ENCODE measurements around the gene GJB2. TPM values are rescaled to one million over a fixed set of nuclear protein-coding genes. Genes with fewer than 3 reads are reported as not detected.

Gene GJB2
- total and polyA plus RNA-seq, 2 of the 4 experiments (the other 2 are of a cell fraction) = under 0.01 to 0.17 TPM

DNA sequence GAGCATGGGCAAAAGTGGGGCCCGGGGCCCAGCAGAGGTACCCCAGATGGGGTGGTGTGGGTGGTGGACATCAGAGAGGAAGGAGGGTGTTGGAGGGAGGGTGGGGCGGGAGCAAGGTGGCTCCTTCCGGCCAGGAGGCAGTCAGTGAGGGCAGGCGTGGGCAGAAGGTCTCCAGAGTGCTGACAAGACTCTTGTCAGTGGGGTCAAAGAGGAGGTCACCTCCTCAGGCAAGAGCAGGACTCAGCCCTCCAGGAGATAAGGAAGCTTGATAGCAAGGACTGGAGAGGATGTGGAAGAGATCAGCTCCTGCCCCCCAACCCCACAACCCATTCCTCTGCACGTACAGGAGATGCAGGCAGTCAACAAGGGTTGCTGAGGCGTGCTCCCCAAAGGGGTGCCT lies 41.7 kb downstream of the GJB2 start:
- H3K9ac ChIP-seq (ENCODE audit: low read depth, low read length) = no peak overlapping the region
- no peak overlapping the region for H3K27ac ChIP-seq (ENCODE audit: insufficient read depth, low read length)
- in situ Hi-C loops (cut with MboI; ENCODE audit: low sequenced_read_pairs) (loop anchor here (25.0 kb wide), 1 partner anchor 514 kb away; the partner anchor contains the start of gene MPHOSPH8), dilution Hi-C loops (cut with HindIII; ENCODE audit: low sequenced_read_pairs, unreplicated experiment) (no loop called here), intact Hi-C loops (cut with micrococcal nuclease) (no loop called here)
- H3K9me1 ChIP-seq (ENCODE audit: insufficient read depth, low read length) = no peaks in the 10 kb centered on the region
- H3K4me1 ChIP-seq (ENCODE audit: control insufficient read depth, insufficient read depth, low read length) = no peaks in the 10 kb centered on the region
- DNase-seq = no peak
- no peaks in the 10 kb centered on the region for H3K9me3 ChIP-seq (ENCODE audit: control insufficient read depth, insufficient read depth, low read length)
- no peak for ATAC-seq (ENCODE audit: low read depth)
- H4K20me1 ChIP-seq (ENCODE audit: insufficient read depth, low read length) = no peaks in the 10 kb centered on the region
- H3K4me3 ChIP-seq (ENCODE audit: insufficient read depth, low read depth, low read length) = no peak overlapping the region
- H2AK9ac ChIP-seq (replicated peaks; ENCODE audit: low read depth, low read length, poor library complexity) = no peak overlapping the region
- H3K14ac ChIP-seq (replicated peaks; ENCODE audit: low read depth, low read length) = no peak overlapping the region
- no peak overlapping the region for H3K23ac ChIP-seq (ENCODE audit: low read depth, low read length)
- no peak overlapping the region for H3K56ac ChIP-seq (ENCODE audit: extremely low read depth, insufficient read depth, low read length)
- no TSS peak for BruUV-seq (replicated peaks)
- peaks cover 8% of the 10 kb centered on the region for H3K27me3 ChIP-seq (ENCODE audit: control insufficient read depth, insufficient read depth, low read length)
- H2BK5ac ChIP-seq (ENCODE audit: low read depth, low read length, poor library complexity, severe bottlenecking) = no peak overlapping the region
- TF ChIP-seq MXI1 (IDR thresholded peaks at IDR 0.05; ENCODE audit: borderline replicate concordance, low read depth, low read length) = no peak
- TF ChIP-seq POLR2A (IDR thresholded peaks at IDR 0.05; ENCODE audit: low read depth, low read length) = no peak
- TF ChIP-seq, protein P1, sequence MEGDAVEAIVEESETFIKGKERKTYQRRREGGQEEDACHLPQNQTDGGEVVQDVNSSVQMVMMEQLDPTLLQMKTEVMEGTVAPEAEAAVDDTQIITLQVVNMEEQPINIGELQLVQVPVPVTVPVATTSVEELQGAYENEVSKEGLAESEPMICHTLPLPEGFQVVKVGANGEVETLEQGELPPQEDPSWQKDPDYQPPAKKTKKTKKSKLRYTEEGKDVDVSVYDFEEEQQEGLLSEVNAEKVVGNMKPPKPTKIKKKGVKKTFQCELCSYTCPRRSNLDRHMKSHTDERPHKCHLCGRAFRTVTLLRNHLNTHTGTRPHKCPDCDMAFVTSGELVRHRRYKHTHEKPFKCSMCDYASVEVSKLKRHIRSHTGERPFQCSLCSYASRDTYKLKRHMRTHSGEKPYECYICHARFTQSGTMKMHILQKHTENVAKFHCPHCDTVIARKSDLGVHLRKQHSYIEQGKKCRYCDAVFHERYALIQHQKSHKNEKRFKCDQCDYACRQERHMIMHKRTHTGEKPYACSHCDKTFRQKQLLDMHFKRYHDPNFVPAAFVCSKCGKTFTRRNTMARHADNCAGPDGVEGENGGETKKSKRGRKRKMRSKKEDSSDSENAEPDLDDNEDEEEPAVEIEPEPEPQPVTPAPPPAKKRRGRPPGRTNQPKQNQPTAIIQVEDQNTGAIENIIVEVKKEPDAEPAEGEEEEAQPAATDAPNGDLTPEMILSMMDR (conservative IDR thresholded peaks at IDR 0.05; ENCODE audit: low read depth, low read length) = no peak
- no peak for TF ChIP-seq RCOR1 (IDR thresholded peaks at IDR 0.05; ENCODE audit: insufficient replicate concordance, low read length)
- TF ChIP-seq NFE2L2 (IDR thresholded peaks at IDR 0.05; ENCODE audit: low read depth, low read length) = no peak
- TF ChIP-seq, protein P2, sequence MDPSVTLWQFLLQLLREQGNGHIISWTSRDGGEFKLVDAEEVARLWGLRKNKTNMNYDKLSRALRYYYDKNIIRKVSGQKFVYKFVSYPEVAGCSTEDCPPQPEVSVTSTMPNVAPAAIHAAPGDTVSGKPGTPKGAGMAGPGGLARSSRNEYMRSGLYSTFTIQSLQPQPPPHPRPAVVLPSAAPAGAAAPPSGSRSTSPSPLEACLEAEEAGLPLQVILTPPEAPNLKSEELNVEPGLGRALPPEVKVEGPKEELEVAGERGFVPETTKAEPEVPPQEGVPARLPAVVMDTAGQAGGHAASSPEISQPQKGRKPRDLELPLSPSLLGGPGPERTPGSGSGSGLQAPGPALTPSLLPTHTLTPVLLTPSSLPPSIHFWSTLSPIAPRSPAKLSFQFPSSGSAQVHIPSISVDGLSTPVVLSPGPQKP (IDR thresholded peaks at IDR 0.05; ENCODE audit: borderline replicate concordance, low read depth, low read length) = no peak
- TF ChIP-seq SMC3 (IDR thresholded peaks at IDR 0.05; ENCODE audit: low read depth, low read length) = no peak
- no peak for TF ChIP-seq BHLHE40 (IDR thresholded peaks at IDR 0.05; ENCODE audit: low read depth, low read length)
- TF ChIP-seq, protein P3, sequence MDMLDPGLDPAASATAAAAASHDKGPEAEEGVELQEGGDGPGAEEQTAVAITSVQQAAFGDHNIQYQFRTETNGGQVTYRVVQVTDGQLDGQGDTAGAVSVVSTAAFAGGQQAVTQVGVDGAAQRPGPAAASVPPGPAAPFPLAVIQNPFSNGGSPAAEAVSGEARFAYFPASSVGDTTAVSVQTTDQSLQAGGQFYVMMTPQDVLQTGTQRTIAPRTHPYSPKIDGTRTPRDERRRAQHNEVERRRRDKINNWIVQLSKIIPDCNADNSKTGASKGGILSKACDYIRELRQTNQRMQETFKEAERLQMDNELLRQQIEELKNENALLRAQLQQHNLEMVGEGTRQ (IDR thresholded peaks at IDR 0.05; ENCODE audit: low read depth, low read length) = no peak
- TF ChIP-seq RFX5 (IDR thresholded peaks at IDR 0.05; ENCODE audit: low read depth, low read length) = no peak
- no peak for TF ChIP-seq RAD21 (IDR thresholded peaks at IDR 0.05; ENCODE audit: low read length)
- H2AFZ ChIP-seq (replicated peaks; ENCODE audit: low read length, poor library complexity) = no peak overlapping the region
- H2BK20ac ChIP-seq (ENCODE audit: low read depth, low read length) = no peak overlapping the region
- H3K4ac ChIP-seq (ENCODE audit: low read depth, low read length) = no peak overlapping the region
- no peak overlapping the region for H4K8ac ChIP-seq (ENCODE audit: low read depth in 2 of 2, low read length in 2 of 2)
- no peak overlapping the region for H3K18ac ChIP-seq (ENCODE audit: low read depth, low read length)
- H3K4me2 ChIP-seq (ENCODE audit: low read depth, low read length) = no peak overlapping the region
- no peak overlapping the region for H4K91ac ChIP-seq (ENCODE audit: insufficient read depth, low read depth, low read length)
- no peak overlapping the region for H2BK120ac ChIP-seq (ENCODE audit: low read depth, low read length)
- 67% methylated on average over 1 of the region's 6 CpGs; no CpG with 5 or more reads in 1 of the 2 experiments for WGBS, 2 experiments (ENCODE audit: extremely low coverage in 2 of 2, insufficient read length in 1 of 2)
- ChIA-PET CTCF (no interaction called here), POLR2A (ENCODE audit: unreplicated experiment) (no interaction called here)
- H4K5ac ChIP-seq (ENCODE audit: low read depth, low read length) = no peak overlapping the region
- H2AK5ac ChIP-seq (ENCODE audit: low read depth, low read length) = no peak overlapping the region
- H2BK15ac ChIP-seq (ENCODE audit: low read depth, low read length) = no peak overlapping the region
- no peaks in the 10 kb centered on the region for H3K79me1 ChIP-seq (ENCODE audit: low read depth in 1 of 2, low read length in 2 of 2)
- H3K36me3 ChIP-seq (ENCODE audit: control insufficient read depth, insufficient read depth, low read length) = peaks cover under 1% of the 10 kb centered on the region; the same call in 1 of the 2 replicates
